Right atrium auricular region (tissue), 2 donors: Measurements from ENCODE around the gene ARRDC1. TPM values are rescaled to one million over a fixed set of nuclear protein-coding genes. Genes with fewer than 3 reads are reported as not detected.

ENCODE experiments used
- DNase-seq: peaks from one replicate; pipeline ENCODE4 v3.0.0-alpha.2; 2019; ENCODE audit warnings: low spot score
- H3K27ac ChIP-seq, 2 donors: fragments of 200-600 bp; sonication (generic); 1 replicate in 1 of 2; 2 replicates in 1 of 2; pipeline ENCODE4 v1.5.1; 2016 to 2019
- H3K27me3 ChIP-seq, 2 donors: fragments of 200-600 bp; sonication (generic); one replicate each; pipeline versions ENCODE4 v1.5.1 to v1.6.0; 2017 to 2019
- H3K36me3 ChIP-seq: fragments of 200-600 bp; sonication (generic); one replicate; pipeline ENCODE4 v1.5.1; 2016
- H3K4me1 ChIP-seq, 2 donors: fragments of 200-600 bp; sonication (generic); one replicate each; pipeline versions ENCODE4 v1.5.1 to v1.6.0; 2017 to 2019
- H3K4me3 ChIP-seq, 2 donors: fragments of 200-600 bp; sonication (generic); 1 replicate in 1 of 2; 2 replicates in 1 of 2; pipeline ENCODE4 v1.5.1; 2017 to 2019; ENCODE audit warnings: mild to moderate bottlenecking in 1 of 2, moderate library complexity in 1 of 2
- H3K9me3 ChIP-seq, 2 donors: fragments of 200-600 bp; sonication (generic); one replicate each; pipeline ENCODE4 v1.5.1; 2019
- CTCF ChIP-seq, 2 donors: fragments of 200-600 bp; sonication (generic); IDR thresholded peaks; one replicate each; pipeline ENCODE4 v1.5.1; 2019; ENCODE audit warnings: antibody characterized with exemption in 2 of 2
- total RNA-seq, 2 donors: library from RNA; depleted of rRNA; stranded (reverse); fragments of >200 nt; gene quantifications; one replicate each; pipeline ENCODE4 v1.1.0, GENCODE V29; 2016

Gene ARRDC1
- total RNA-seq, 2 donors from 2014 or later: 21.4 to 37.8 TPM

- Histone ChIP-seq H3K9me3 (no peaks in the 10 kb centered on the region), H3K27me3 (no peaks in the 10 kb centered on the region), H3K36me3 (peaks cover 3% of the 10 kb centered on the region), H3K4me3 (no peak overlapping the region), H3K27ac (no peak overlapping the region), H3K4me1 (no peaks in the 10 kb centered on the region)
- no peak for TF ChIP-seq CTCF (IDR thresholded peaks at IDR 0.05)
- DNase-seq: no peak
Measured at GRCh38 chr9:137650259-137650658, 44.8 kb downstream of the ARRDC1 start.

GRCh38 chr9:137650779-137651178 is 45.3 kb downstream of the ARRDC1 start:
- H3K4me3 ChIP-seq: no peak overlapping the region
- H3K27ac ChIP-seq: no peak overlapping the region
- H3K4me1 ChIP-seq: no peaks in the 10 kb centered on the region
- H3K27me3 ChIP-seq: no peaks in the 10 kb centered on the region
- no peak for TF ChIP-seq CTCF (IDR thresholded peaks at IDR 0.05)
- no peak for DNase-seq
- H3K9me3 ChIP-seq: no peaks in the 10 kb centered on the region
- H3K36me3 ChIP-seq: peaks cover 4% of the 10 kb centered on the region

GRCh38 chr9:137656416-137656815 is 50.9 kb downstream of the ARRDC1 start:
- DNase-seq: no peak
- Histone ChIP-seq H3K27ac (no peak overlapping the region), H3K27me3 (no peaks in the 10 kb centered on the region), H3K4me3 (no peak overlapping the region), H3K9me3 (no peaks in the 10 kb centered on the region), H3K4me1 (no peaks in the 10 kb centered on the region), H3K36me3 (peaks cover 4% of the 10 kb centered on the region)
- TF ChIP-seq CTCF (IDR thresholded peaks at IDR 0.05): no peak

GRCh38 chr9:137657606-137658005 is 52.1 kb downstream of the ARRDC1 start:
- Histone ChIP-seq H3K27ac (no peak overlapping the region), H3K36me3 (peaks cover 4% of the 10 kb centered on the region), H3K9me3 (no peaks in the 10 kb centered on the region), H3K27me3 (no peaks in the 10 kb centered on the region), H3K4me3 (no peak overlapping the region), H3K4me1 (no peaks in the 10 kb centered on the region)
- TF ChIP-seq CTCF (IDR thresholded peaks at IDR 0.05): no peak
- no peak for DNase-seq

GRCh38 chr9:137658781-137659180 is 53.3 kb downstream of the ARRDC1 start:
- DNase-seq: no peak
- H3K4me3 ChIP-seq: no peak overlapping the region
- no peak overlapping the region for H3K27ac ChIP-seq
- H3K36me3 ChIP-seq: peaks cover 4% of the 10 kb centered on the region
- TF ChIP-seq CTCF (IDR thresholded peaks at IDR 0.05): no peak
- H3K4me1 ChIP-seq: no peaks in the 10 kb centered on the region
- H3K9me3 ChIP-seq: no peaks in the 10 kb centered on the region
- no peaks in the 10 kb centered on the region for H3K27me3 ChIP-seq

- H3K36me3 ChIP-seq: peaks cover 3% of the 10 kb centered on the region
- no peaks in the 10 kb centered on the region for H3K9me3 ChIP-seq
- H3K27ac ChIP-seq: no peak overlapping the region
- H3K4me3 ChIP-seq: no peak overlapping the region
- no peaks in the 10 kb centered on the region for H3K27me3 ChIP-seq
- no peak for DNase-seq
- H3K4me1 ChIP-seq: no peaks in the 10 kb centered on the region
- TF ChIP-seq CTCF (IDR thresholded peaks at IDR 0.05): no peak
Measured at GRCh38 chr9:137660144-137660543, 54.7 kb downstream of the ARRDC1 start.
